ENCODE measurements around the gene LCN6. TPM values are rescaled to one million over a fixed set of nuclear protein-coding genes. Genes with fewer than 3 reads are reported as not detected.
"Not testable (repeated sequence)": the region's sequence is repeated elsewhere in the genome, so short reads cannot be mapped to it uniquely, and the experiment has no call there.

Gene LCN6
- total RNA-seq, 2 experiments from 2014 or later: not detected

- ChIA-PET POLR2A (no interaction called here), CTCF (interaction anchor here (1.5 to 1.7 kb wide), 2 partner anchors 17 to 240 kb away, joined by 3 to 7 read pairs; no protein-coding TSS in a partner anchor)
- Mint-ChIP-seq H3K9me3 (ENCODE audit: low read depth) (no peaks in the 10 kb centered on the region), H3K4me3 (no peak overlapping the region), H3K27me3 (no peaks in the 10 kb centered on the region), H3K27ac (no peak overlapping the region), H3K36me3 (ENCODE audit: low read depth) (no peaks in the 10 kb centered on the region), H3K4me1 (peaks cover 19% of the 10 kb centered on the region)
- intact Hi-C loops (cut with DNase I, micrococcal nuclease): loop anchor here in 1 of 2 experiments (10.0 kb wide), 2 partner anchors 275 to 435 kb away; partner anchors contain the start of genes CYSRT1, RNF208 and RNF224
- ATAC-seq (no peak), DNase-seq (no peak)
These were observed 41.2 kb upstream of the LCN6 start for GRCh38 chr9:136789523-136789937.

GRCh38 chr9:136788644-136789522, 40.6 kb upstream of the LCN6 start:
- not testable (repeated sequence) for H3K9me3 Mint-ChIP-seq (ENCODE audit: low read depth); DNase-seq; H3K4me3 Mint-ChIP-seq; ATAC-seq; H3K36me3 Mint-ChIP-seq (ENCODE audit: low read depth); H3K27me3 Mint-ChIP-seq; H3K27ac Mint-ChIP-seq
- H3K4me1 Mint-ChIP-seq: peaks cover 19% of the 10 kb centered on the region
- intact Hi-C loops (cut with DNase I, micrococcal nuclease): loop anchor here in 1 of 2 experiments (10.0 kb wide), 2 partner anchors 276 to 436 kb away; partner anchors contain the start of genes CYSRT1, RNF208 and RNF224
- POLR2A ChIA-PET: interaction anchor here (0.6 kb wide), 1 partner anchor 84 kb away, joined by 3 read pairs; no protein-coding TSS in a partner anchor
- CTCF ChIA-PET: interaction anchor here (0.7 to 2.5 kb wide), 6 partner anchors 11 to 275 kb away, joined by 3 to 17 read pairs (median 5); no protein-coding TSS in a partner anchor

GRCh38 chr9:136787690-136788400, 39.5 kb upstream of the LCN6 start:
- Mint-ChIP-seq H3K27me3 (no peaks in the 10 kb centered on the region), H3K9me3 (ENCODE audit: low read depth) (no peaks in the 10 kb centered on the region), H3K4me3 (no peak overlapping the region), H3K4me1 (peaks cover 19% of the 10 kb centered on the region), H3K36me3 (ENCODE audit: low read depth) (no peaks in the 10 kb centered on the region), H3K27ac (no peak overlapping the region)
- POLR2A ChIA-PET: interaction anchor here (0.6 kb wide), 1 partner anchor 85 kb away, joined by 3 read pairs; no protein-coding TSS in a partner anchor
- CTCF ChIA-PET: interaction anchor here (0.6 to 2.5 kb wide), 10 partner anchors 10 to 308 kb away, joined by 3 to 17 read pairs (median 4); no protein-coding TSS in a partner anchor
- DNase-seq (peak; percentile 87), ATAC-seq (no peak)
- intact Hi-C loops (cut with DNase I, micrococcal nuclease): loop anchor here (1.0 to 10.0 kb wide), 4 partner anchors 247 to 437 kb away; partner anchors contain the start of genes CYSRT1 (in 1 of the 2), RNF208 (in 1 of the 2) and RNF224 (in 1 of the 2)

- H3K36me3 Mint-ChIP-seq (ENCODE audit: low read depth); DNase-seq; H3K4me3 Mint-ChIP-seq; H3K27me3 Mint-ChIP-seq; POLR2A ChIA-PET; H3K9me3 Mint-ChIP-seq (ENCODE audit: low read depth); H3K27ac Mint-ChIP-seq; ATAC-seq: not testable (repeated sequence)
- CTCF ChIA-PET: interaction anchor here (0.6 to 2.5 kb wide), 6 partner anchors 9 to 658 kb away, joined by 3 to 17 read pairs (median 4); no protein-coding TSS in a partner anchor
- H3K4me1 Mint-ChIP-seq: peaks cover 15% of the 10 kb centered on the region
- intact Hi-C loops (cut with DNase I, micrococcal nuclease): loop anchor here (1.0 to 10.0 kb wide), 4 partner anchors 248 to 438 kb away; partner anchors contain the start of genes CYSRT1 (in 1 of the 2), RNF208 (in 1 of the 2) and RNF224 (in 1 of the 2)
These were observed 38.7 kb upstream of the LCN6 start for GRCh38 chr9:136786983-136787382.

GRCh38 chr9:136786451-136786850, 38.1 kb upstream of the LCN6 start:
- H3K27me3 Mint-ChIP-seq: no peaks in the 10 kb centered on the region
- peaks cover 13% of the 10 kb centered on the region for H3K4me1 Mint-ChIP-seq
- no peaks in the 10 kb centered on the region for H3K9me3 Mint-ChIP-seq (ENCODE audit: low read depth)
- CTCF ChIA-PET: interaction anchor here (0.6 to 2.5 kb wide), 7 partner anchors 8 to 658 kb away, joined by 3 to 17 read pairs (median 3); no protein-coding TSS in a partner anchor
- H3K36me3 Mint-ChIP-seq (ENCODE audit: low read depth): no peaks in the 10 kb centered on the region
- POLR2A ChIA-PET: no interaction called here
- no peak overlapping the region for H3K4me3 Mint-ChIP-seq
- ATAC-seq (no peak), DNase-seq (no peak)
- no peak overlapping the region for H3K27ac Mint-ChIP-seq
- intact Hi-C loops (cut with DNase I, micrococcal nuclease): loop anchor here in 1 of 2 experiments (10.0 kb wide), 2 partner anchors 278 to 438 kb away; partner anchors contain the start of genes CYSRT1, RNF208 and RNF224

- not testable (repeated sequence) for H3K9me3 Mint-ChIP-seq (ENCODE audit: low read depth); H3K27ac Mint-ChIP-seq; DNase-seq; H3K27me3 Mint-ChIP-seq; ATAC-seq; H3K36me3 Mint-ChIP-seq (ENCODE audit: low read depth); H3K4me3 Mint-ChIP-seq
- H3K4me1 Mint-ChIP-seq: peaks cover 13% of the 10 kb centered on the region
- intact Hi-C loops (cut with DNase I, micrococcal nuclease): loop anchor here in 1 of 2 experiments (10.0 kb wide), 2 partner anchors 279 to 439 kb away; partner anchors contain the start of genes CYSRT1, RNF208 and RNF224
- CTCF ChIA-PET: interaction anchor here (0.6 to 2.5 kb wide), 6 partner anchors 8 to 149 kb away, joined by 3 to 17 read pairs (median 3); no protein-coding TSS in a partner anchor
- POLR2A ChIA-PET: interaction anchor here (0.7 kb wide), 1 partner anchor 101 kb away, joined by 3 read pairs; no protein-coding TSS in a partner anchor
These were observed 37.4 kb upstream of the LCN6 start for GRCh38 chr9:136785565-136786355.

- Mint-ChIP-seq H3K27me3 (no peaks in the 10 kb centered on the region), H3K4me3 (no peak overlapping the region), H3K36me3 (ENCODE audit: low read depth) (no peaks in the 10 kb centered on the region), H3K4me1 (peaks cover 9% of the 10 kb centered on the region), H3K27ac (no peak overlapping the region), H3K9me3 (ENCODE audit: low read depth) (no peaks in the 10 kb centered on the region)
- no peak for DNase-seq
- CTCF ChIA-PET: interaction anchor here (0.9 to 1.1 kb wide), 2 partner anchors 56 to 136 kb away, joined by 3 to 4 read pairs; no protein-coding TSS in a partner anchor
- no peak for ATAC-seq
- POLR2A ChIA-PET: no interaction called here
- intact Hi-C loops (cut with DNase I, micrococcal nuclease): loop anchor here (1.0 to 10.0 kb wide), 4 partner anchors 15 to 440 kb away; partner anchors contain the start of genes CYSRT1 (in 1 of the 2), RNF208 (in 1 of the 2) and RNF224 (in 1 of the 2)
These were observed 36.7 kb upstream of the LCN6 start for GRCh38 chr9:136784997-136785361.

GRCh38 chr9:136784249-136784996, 36.1 kb upstream of the LCN6 start:
- peaks cover under 1% of the 10 kb centered on the region for H3K27me3 Mint-ChIP-seq
- DNase-seq (no peak), ATAC-seq (no peak)
- CTCF ChIA-PET: interaction anchor here (0.9 kb wide), 1 partner anchor 13 kb away, joined by 3 read pairs; no protein-coding TSS in a partner anchor
- H3K4me3 Mint-ChIP-seq: no peak overlapping the region
- no peak overlapping the region for H3K27ac Mint-ChIP-seq
- no peaks in the 10 kb centered on the region for H3K9me3 Mint-ChIP-seq (ENCODE audit: low read depth)
- POLR2A ChIA-PET: no interaction called here
- H3K36me3 Mint-ChIP-seq (ENCODE audit: low read depth): no peaks in the 10 kb centered on the region
- intact Hi-C loops (cut with DNase I, micrococcal nuclease): loop anchor here (1.0 to 10.0 kb wide), 4 partner anchors 14 to 440 kb away; partner anchors contain the start of genes CYSRT1 (in 1 of the 2), RNF208 (in 1 of the 2) and RNF224 (in 1 of the 2)
- H3K4me1 Mint-ChIP-seq: peaks cover 9% of the 10 kb centered on the region

- DNase-seq: no peak
- Mint-ChIP-seq H3K27ac (no peak overlapping the region), H3K4me3 (no peak overlapping the region), H3K4me1 (no peaks in the 10 kb centered on the region), H3K27me3 (peaks cover 7% of the 10 kb centered on the region), H3K36me3 (ENCODE audit: low read depth) (no peaks in the 10 kb centered on the region), H3K9me3 (ENCODE audit: low read depth) (no peaks in the 10 kb centered on the region)
- intact Hi-C loops (cut with DNase I, micrococcal nuclease): loop anchor here in 1 of 2 experiments (10.0 kb wide), 2 partner anchors 282 to 442 kb away; partner anchors contain the start of genes CYSRT1, RNF208 and RNF224
- no peak for ATAC-seq
- POLR2A ChIA-PET: no interaction called here
- CTCF ChIA-PET: no interaction called here
These were observed 34.1 kb upstream of the LCN6 start for GRCh38 chr9:136782452-136782851.

Measured in activated CD4-positive, alpha-beta T cell treated with anti-CD3 and anti-CD28 coated beads for 36 hours (primary cell).